Right lobe of liver (tissue), 6 donors: ENCODE measurements around the gene PRR13. TPM values are rescaled to one million over a fixed set of nuclear protein-coding genes. Genes with fewer than 3 reads are reported as not detected.
"Not testable (repeated sequence)": the region's sequence is repeated elsewhere in the genome, so short reads cannot be mapped to it uniquely, and the experiment has no call there.

Experiments
- ATAC-seq, 4 donors: fragments of 200-7000 bp; cut with Tn5 transposase; one replicate each; pipeline ENCODE4 v1.9.1; 2020; ENCODE audit warnings: mild to moderate bottlenecking in 4 of 4, moderate library complexity in 4 of 4
- DNase-seq, 3 donors: peaks; one replicate each; pipeline ENCODE4 v3.0.0-alpha.2; 2020
- H3K27ac ChIP-seq, 3 donors: fragments of 200-600 bp; one replicate each; pipeline ENCODE4 v1.8.0; 2022
- H3K27me3 ChIP-seq, 2 donors: fragments of 200-600 bp; one replicate each; pipeline ENCODE4 v1.8.0; 2022
- H3K36me3 ChIP-seq, 4 donors: fragments of 200-600 bp; sonication (generic) in 1 of 4; one replicate each; pipeline versions ENCODE4 v1.5.1 to v1.8.0; 2017 to 2022; ENCODE audit warnings: control low read depth in 1 of 4
- H3K4me1 ChIP-seq, 4 donors: fragments of 200-600 bp; sonication (generic) in 1 of 4; one replicate each; pipeline versions ENCODE4 v1.5.1 to v1.8.0; 2017 to 2022; ENCODE audit warnings: control low read depth in 1 of 4
- H3K4me3 ChIP-seq, 3 donors: fragments of 200-600 bp; one replicate each; pipeline ENCODE4 v1.8.0; 2022
- H3K9me3 ChIP-seq, 4 donors: fragments of 200-600 bp; sonication (generic) in 1 of 4; one replicate each; pipeline versions ENCODE4 v1.5.1 to v1.8.0; 2017 to 2022; ENCODE audit warnings: control low read depth in 1 of 4
- POLR2A ChIP-seq: fragments of 450-650 bp; IDR thresholded peaks from one replicate; pipeline ENCODE4 v1.6.1; 2017; ENCODE audit warnings: antibody characterized with exemption, mild to moderate bottlenecking
- WGBS: methylation state at CpG from one replicate; pipeline ENCODE4 v1.1.6; 2018; ENCODE audit warnings: low coverage, low lambda C conversion rate; ENCODE audit not compliant: insufficient coverage; ENCODE audit errors: missing lambda C conversion rate; 5-methylcytosine and 5-hydroxymethylcytosine counted together
- intact Hi-C, 2 donors: fragments of 100-400 bp; cut with DNase I; formaldehyde crosslinking; loops; one replicate each; pipeline versions ENCODE4 v1.11.2 to v1.14.1; 2022
- total RNA-seq, 6 experiments: library from RNA; depleted of rRNA in 2 of 6; stranded (reverse); fragments of >200 nt in 2 of 6; fragmentation: NEBNext Ultra II Directional in 3 of 6; extraction: Animal tissue kit (Norgen Biotek cat#: 25700) in 3 of 6; gene quantifications; one replicate each; pipeline versions ENCODE4 v1.1.0 to v1.2.4, GENCODE V29; 2016 to 2023
- TF ChIP-seq, protein P1 (sequence below), 4 donors: fragments of 200-600 bp in 3 of 4; fragments of 450-650 bp in 1 of 4; IDR thresholded peaks; one replicate each; pipeline versions ENCODE4 v1.5.1 to v1.8.0; 2016 to 2022; ENCODE audit warnings: antibody characterized with exemption in 4 of 4, mild to moderate bottlenecking in 2 of 4
- donor health status: DM: no; HTN: yes; CAD: no.
- donor health status: DM: no; HTN: no; CAD: no.
- donor health status: DM: no; HTN: no; CAD: no.
- donor health status: DM: no; HTN: yes; CAD: no.
- donor health status: DM: no; HTN: yes; CAD: no.

The PRR13 gene
- total RNA-seq, 6 experiments from 2014 or later = 35.9 to 91.2 (median 61.0) TPM

DNA sequence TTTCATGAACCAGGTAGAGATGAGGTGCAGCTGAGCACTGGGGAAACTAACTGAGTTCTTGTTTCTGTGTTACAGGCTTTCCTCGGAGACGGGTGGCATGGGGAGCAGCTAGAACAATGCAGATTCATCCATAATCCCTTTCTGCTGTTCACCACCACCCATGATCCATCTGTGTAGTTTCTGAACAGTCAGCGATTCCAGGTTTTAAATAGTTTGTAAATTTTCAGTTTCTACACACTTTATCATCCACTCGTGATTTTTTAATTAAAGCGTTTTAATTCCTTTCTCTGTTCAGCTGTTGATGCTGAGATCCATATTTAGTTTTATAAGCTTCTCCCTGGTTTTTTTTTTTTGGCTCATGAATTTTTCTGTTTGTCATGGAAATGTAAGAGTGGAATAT is 37.8 kb downstream of the PRR13 start:
- ATAC-seq (no peak), DNase-seq (no peak)
- peaks cover 0 to 3% (median 0%) of the 10 kb centered on the region in 4 donors for H3K4me1 ChIP-seq
- H3K36me3 ChIP-seq = peaks cover 21 to 80% (median 47%) of the 10 kb centered on the region in 4 donors
- no peak overlapping the region for H3K27ac ChIP-seq
- no peaks in the 10 kb centered on the region for H3K9me3 ChIP-seq
- intact Hi-C loops = no loop called here
- no peaks in the 10 kb centered on the region for H3K27me3 ChIP-seq
- TF ChIP-seq, protein P1, sequence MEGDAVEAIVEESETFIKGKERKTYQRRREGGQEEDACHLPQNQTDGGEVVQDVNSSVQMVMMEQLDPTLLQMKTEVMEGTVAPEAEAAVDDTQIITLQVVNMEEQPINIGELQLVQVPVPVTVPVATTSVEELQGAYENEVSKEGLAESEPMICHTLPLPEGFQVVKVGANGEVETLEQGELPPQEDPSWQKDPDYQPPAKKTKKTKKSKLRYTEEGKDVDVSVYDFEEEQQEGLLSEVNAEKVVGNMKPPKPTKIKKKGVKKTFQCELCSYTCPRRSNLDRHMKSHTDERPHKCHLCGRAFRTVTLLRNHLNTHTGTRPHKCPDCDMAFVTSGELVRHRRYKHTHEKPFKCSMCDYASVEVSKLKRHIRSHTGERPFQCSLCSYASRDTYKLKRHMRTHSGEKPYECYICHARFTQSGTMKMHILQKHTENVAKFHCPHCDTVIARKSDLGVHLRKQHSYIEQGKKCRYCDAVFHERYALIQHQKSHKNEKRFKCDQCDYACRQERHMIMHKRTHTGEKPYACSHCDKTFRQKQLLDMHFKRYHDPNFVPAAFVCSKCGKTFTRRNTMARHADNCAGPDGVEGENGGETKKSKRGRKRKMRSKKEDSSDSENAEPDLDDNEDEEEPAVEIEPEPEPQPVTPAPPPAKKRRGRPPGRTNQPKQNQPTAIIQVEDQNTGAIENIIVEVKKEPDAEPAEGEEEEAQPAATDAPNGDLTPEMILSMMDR (IDR thresholded peaks at IDR 0.05) = no peak
- TF ChIP-seq POLR2A = no peak
- no peak overlapping the region for H3K4me3 ChIP-seq
- 85% methylated on average over 5 of the region's 5 CpGs for WGBS

DNA sequence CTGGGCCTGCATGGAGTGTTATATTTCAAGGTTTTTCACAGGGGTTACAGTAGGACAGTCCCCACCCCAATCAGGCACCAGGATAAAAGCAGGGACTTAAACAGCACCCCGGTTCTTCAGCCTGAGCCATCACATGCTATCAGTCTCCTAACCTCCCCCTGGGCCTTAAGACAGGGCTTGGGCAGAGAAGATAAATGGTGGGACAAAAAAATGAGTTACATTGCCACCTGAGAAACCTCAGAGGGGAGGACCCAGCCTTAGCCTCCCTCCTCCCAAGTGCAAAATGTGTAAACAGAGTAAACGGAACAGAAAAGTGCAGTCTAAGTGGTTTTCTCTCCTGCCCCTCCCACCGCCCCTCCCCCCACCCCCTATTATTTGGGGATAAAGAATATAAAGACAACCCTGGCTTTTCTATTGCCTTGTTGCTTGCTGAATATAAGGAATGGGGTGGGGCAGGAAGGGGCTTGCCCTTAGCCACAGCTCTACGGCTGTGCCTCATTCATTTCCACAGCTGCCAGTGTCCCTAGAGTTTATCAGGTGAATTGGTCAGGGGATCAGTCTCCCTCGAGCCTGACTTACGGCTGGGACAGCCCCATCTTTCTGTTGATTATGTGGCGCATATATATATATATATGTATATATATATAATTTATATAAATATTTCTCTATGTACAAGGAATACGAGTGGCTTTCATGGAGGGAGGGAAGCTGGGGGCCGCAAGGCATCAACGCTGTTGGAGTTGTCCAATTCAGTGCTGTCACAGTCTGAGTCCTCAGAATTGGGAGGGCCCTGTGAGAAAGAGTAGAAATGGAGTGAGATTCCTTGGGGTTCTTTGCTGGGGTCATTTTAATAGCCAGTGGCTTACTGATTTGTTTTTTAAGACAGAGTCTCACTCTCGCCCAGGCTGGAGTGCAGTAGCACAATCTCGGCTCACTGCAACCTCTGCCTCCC is 39.2 kb downstream of the PRR13 start:
- intact Hi-C loops = no loop called here
- peaks cover 21 to 74% (median 35%) of the 10 kb centered on the region in 4 donors for H3K36me3 ChIP-seq
- TF ChIP-seq POLR2A = no peak
- TF ChIP-seq, protein P1 (IDR thresholded peaks at IDR 0.05) = no peak

DNA sequence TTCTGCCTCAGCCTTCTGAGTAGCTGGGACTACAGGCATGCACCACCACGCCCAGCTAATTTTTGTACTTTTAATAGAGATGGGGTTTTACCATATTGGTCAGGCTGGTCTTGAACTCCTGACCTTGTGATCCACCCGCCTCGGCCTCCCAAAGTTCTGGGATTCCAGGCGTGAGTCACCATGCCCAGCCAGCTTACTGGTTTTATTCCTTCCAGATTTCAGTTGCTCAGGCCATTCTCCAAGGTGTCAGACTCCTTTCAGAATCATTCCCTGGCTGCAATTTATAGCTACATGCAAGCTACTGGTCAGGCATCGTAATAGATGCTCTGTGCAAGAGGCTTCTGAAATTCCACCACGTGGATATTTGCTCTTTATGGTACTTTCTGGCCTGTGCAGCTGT is 39.9 kb downstream of the PRR13 start:
- ATAC-seq, H3K4me3 ChIP-seq, intact Hi-C loops, H3K27ac ChIP-seq, H3K27me3 ChIP-seq, H3K4me1 ChIP-seq, DNase-seq, H3K9me3 ChIP-seq: not testable (repeated sequence)
- peaks cover 19 to 67% (median 31%) of the 10 kb centered on the region in 4 donors for H3K36me3 ChIP-seq
- 69% methylated on average over 5 of the region's 6 CpGs for WGBS

More for the DNA sequence above, 39.2 kb downstream of the PRR13 start:
- Histone ChIP-seq H3K27ac (no peak overlapping the region), H3K4me1 (no peaks in the 10 kb centered on the region), H3K9me3 (no peaks in the 10 kb centered on the region), H3K4me3 (no peak overlapping the region), H3K27me3 (no peaks in the 10 kb centered on the region)
- peak in 1 of 4 donors; percentile 9 for ATAC-seq
- no peak for DNase-seq
- WGBS = 64% methylated on average over 10 of the region's 12 CpGs

DNA sequence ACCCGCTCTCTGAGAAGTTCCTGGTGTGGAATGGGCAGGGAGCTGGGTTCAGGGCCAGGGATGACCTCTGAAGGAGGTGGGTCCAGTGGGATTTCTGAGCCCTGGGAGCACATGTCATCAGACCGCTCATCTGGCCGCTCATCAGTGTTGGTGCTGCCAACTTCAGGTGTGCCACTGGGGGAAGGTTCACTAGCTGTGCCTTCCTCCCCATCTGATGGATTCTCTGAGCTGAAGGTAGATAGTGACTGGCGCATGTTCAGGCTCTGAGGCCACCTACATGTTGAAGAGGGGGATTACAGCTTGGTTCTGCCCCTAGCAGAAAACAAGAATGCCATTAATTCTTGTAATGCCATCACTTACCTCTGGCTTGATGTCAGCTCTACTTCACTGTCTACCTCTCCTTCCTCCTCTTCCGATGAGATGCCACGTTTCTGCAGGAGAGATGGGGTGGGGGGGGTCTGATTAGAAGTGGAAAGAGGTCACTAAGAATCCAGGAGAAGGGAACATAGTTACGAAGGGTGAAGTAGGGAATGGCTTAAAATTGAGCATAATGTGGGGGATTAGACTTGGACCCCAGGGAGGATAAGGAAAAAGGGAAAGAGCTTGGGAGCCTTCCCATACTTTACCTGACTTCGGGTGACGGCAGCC is 40.5 kb downstream of the PRR13 start:
- H3K27ac ChIP-seq = no peak overlapping the region
- WGBS = 64% methylated on average over 4 of the region's 9 CpGs
- ATAC-seq = no peak

More for the DNA sequence above, 40.5 kb downstream of the PRR13 start:
- H3K4me1 ChIP-seq = no peaks in the 10 kb centered on the region
- H3K9me3 ChIP-seq = no peaks in the 10 kb centered on the region
- peaks cover 19 to 61% (median 31%) of the 10 kb centered on the region in 4 donors for H3K36me3 ChIP-seq
- TF ChIP-seq, protein P1 (IDR thresholded peaks at IDR 0.05) = no peak
- no peak for TF ChIP-seq POLR2A
- no peaks in the 10 kb centered on the region for H3K27me3 ChIP-seq
- no peak for DNase-seq
- intact Hi-C loops = no loop called here
- no peak overlapping the region for H3K4me3 ChIP-seq
